ENCODE data around the gene GALNT12. TPM values are rescaled to one million over a fixed set of nuclear protein-coding genes. Genes with fewer than 3 reads are reported as not detected.

GALNT12 gene
- total RNA-seq, 3 donors from 2014 or later: 2.6 to 6.6 (median 3.9) TPM

DNA sequence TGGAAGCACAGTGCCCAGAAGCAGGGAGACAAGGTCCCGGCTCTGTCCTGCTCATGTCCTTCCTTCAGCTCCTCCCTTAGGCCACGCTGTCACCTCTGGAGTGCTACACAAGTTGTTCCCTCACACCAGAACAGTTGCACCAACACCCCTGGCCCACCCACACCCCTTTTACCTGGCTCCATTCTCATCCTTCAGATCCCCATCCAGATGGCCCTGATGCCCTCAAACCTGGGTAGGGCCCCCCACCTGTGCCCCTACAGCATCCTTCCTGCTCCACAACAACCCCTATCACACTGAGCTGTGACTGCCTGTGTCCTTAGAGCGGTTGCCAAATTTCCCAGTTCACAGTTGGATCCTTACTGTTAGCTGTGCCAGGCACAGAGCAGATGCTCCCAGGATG, 40.3 kb upstream of the GALNT12 start:
- Histone ChIP-seq H3K27me3 (no peaks in the 10 kb centered on the region), H3K27ac (no peak overlapping the region), H3K36me3 (no peaks in the 10 kb centered on the region), H3K4me1 (no peaks in the 10 kb centered on the region), H3K9me3 (peaks cover 0 to 9% of the 10 kb centered on the region in 2 donors), H3K4me3 (no peak overlapping the region)
- intact Hi-C loops (cut with DNase I; ENCODE audit: low total_unique reads): no loop called here
- DNase-seq (ENCODE audit: low spot score in 2 of 2): no peak
- no peak for TF ChIP-seq POLR2AphosphoS5 (IDR thresholded peaks at IDR 0.05)
- TF ChIP-seq POLR2A (IDR thresholded peaks at IDR 0.05): no peak
- TF ChIP-seq, protein P1, sequence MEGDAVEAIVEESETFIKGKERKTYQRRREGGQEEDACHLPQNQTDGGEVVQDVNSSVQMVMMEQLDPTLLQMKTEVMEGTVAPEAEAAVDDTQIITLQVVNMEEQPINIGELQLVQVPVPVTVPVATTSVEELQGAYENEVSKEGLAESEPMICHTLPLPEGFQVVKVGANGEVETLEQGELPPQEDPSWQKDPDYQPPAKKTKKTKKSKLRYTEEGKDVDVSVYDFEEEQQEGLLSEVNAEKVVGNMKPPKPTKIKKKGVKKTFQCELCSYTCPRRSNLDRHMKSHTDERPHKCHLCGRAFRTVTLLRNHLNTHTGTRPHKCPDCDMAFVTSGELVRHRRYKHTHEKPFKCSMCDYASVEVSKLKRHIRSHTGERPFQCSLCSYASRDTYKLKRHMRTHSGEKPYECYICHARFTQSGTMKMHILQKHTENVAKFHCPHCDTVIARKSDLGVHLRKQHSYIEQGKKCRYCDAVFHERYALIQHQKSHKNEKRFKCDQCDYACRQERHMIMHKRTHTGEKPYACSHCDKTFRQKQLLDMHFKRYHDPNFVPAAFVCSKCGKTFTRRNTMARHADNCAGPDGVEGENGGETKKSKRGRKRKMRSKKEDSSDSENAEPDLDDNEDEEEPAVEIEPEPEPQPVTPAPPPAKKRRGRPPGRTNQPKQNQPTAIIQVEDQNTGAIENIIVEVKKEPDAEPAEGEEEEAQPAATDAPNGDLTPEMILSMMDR (IDR thresholded peaks at IDR 0.05): no peak

DNA sequence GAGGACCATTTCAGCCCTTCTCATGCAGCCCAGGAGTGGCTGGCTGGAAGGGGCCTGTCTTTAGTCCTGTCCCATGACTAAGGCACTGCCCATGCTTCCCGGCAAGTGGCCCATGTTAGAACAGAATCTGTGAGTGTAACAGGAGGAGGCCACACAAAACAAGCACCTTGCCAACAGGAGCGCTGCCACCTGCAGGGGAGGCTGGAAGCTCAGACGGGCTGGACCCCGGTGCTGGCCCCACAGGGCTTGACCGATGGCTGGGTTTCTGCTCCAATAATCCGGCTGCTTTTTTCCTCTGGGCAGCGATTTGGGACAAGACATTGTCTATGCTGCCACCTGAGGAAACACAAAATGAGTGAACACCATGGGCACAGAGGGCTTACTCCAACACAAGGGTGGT, 39.6 kb upstream of the GALNT12 start:
- no peak for DNase-seq (ENCODE audit: low spot score in 2 of 2)
- Histone ChIP-seq H3K9me3 (peaks cover 0 to 9% of the 10 kb centered on the region in 2 donors), H3K36me3 (no peaks in the 10 kb centered on the region), H3K4me3 (no peak overlapping the region), H3K27me3 (no peaks in the 10 kb centered on the region), H3K4me1 (no peaks in the 10 kb centered on the region), H3K27ac (no peak overlapping the region)
- TF ChIP-seq, protein P1 (IDR thresholded peaks at IDR 0.05): no peak
- TF ChIP-seq POLR2A (IDR thresholded peaks at IDR 0.05) (no peak), POLR2AphosphoS5 (IDR thresholded peaks at IDR 0.05) (no peak)
- intact Hi-C loops (cut with DNase I; ENCODE audit: low total_unique reads): no loop called here

DNA sequence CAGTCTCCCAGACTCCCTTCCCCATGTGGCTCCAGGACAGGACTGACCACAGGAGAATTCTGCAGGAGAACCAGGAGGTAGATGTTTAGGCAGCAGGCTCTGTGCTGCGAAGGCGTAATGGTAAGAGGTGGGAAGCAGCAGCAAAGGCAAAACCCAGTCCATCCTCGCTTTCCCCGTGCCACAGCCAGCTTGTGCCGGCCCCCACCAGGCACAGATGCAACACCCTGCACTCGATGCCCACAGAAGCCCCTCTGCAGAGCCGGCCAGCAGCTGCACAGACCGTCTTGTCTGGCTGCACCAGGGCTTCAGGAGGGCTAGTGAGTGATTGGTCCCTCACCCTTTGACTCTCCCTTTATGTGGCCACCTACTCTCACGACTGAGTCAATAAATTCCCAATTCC, 39.1 kb upstream of the GALNT12 start:
- DNase-seq (ENCODE audit: low spot score in 2 of 2): no peak
- H3K9me3 ChIP-seq: peaks cover 0 to 7% of the 10 kb centered on the region in 2 donors
- TF ChIP-seq POLR2A (IDR thresholded peaks at IDR 0.05): no peak
- TF ChIP-seq, protein P1 (IDR thresholded peaks at IDR 0.05): no peak
- H3K36me3 ChIP-seq: no peaks in the 10 kb centered on the region
- no peaks in the 10 kb centered on the region for H3K4me1 ChIP-seq
- intact Hi-C loops (cut with DNase I; ENCODE audit: low total_unique reads): no loop called here
- no peak overlapping the region for H3K27ac ChIP-seq
- no peak overlapping the region for H3K4me3 ChIP-seq
- no peaks in the 10 kb centered on the region for H3K27me3 ChIP-seq

DNA sequence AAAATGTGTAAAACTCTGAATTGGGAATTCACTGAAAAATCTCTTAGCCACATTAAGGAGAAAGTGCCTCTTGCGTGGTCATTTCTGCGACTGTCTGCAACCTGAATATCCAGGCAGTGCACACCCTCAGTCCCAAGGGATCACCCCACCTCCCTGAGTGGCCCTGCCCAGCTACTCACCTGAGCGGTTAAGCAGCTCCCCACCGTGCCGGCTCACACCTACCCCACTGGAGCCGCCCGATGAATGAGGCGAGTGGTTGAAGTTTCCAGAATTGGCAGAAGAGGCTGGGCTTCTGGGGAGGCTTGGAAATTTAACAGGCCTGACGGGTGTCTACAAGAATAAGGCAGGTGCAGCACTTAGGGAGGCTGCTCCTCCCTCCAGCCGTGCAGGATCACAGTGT, 36.8 kb upstream of the GALNT12 start:
- intact Hi-C loops (cut with DNase I; ENCODE audit: low total_unique reads): no loop called here
- Histone ChIP-seq H3K27me3 (no peaks in the 10 kb centered on the region), H3K36me3 (no peaks in the 10 kb centered on the region), H3K4me3 (no peak overlapping the region), H3K4me1 (no peaks in the 10 kb centered on the region), H3K27ac (no peak overlapping the region), H3K9me3 (no peaks in the 10 kb centered on the region)
- DNase-seq (ENCODE audit: low spot score in 2 of 2): no peak
- TF ChIP-seq, protein P1 (IDR thresholded peaks at IDR 0.05): no peak
- TF ChIP-seq POLR2AphosphoS5 (IDR thresholded peaks at IDR 0.05): no peak
- TF ChIP-seq POLR2A (IDR thresholded peaks at IDR 0.05): no peak

DNA sequence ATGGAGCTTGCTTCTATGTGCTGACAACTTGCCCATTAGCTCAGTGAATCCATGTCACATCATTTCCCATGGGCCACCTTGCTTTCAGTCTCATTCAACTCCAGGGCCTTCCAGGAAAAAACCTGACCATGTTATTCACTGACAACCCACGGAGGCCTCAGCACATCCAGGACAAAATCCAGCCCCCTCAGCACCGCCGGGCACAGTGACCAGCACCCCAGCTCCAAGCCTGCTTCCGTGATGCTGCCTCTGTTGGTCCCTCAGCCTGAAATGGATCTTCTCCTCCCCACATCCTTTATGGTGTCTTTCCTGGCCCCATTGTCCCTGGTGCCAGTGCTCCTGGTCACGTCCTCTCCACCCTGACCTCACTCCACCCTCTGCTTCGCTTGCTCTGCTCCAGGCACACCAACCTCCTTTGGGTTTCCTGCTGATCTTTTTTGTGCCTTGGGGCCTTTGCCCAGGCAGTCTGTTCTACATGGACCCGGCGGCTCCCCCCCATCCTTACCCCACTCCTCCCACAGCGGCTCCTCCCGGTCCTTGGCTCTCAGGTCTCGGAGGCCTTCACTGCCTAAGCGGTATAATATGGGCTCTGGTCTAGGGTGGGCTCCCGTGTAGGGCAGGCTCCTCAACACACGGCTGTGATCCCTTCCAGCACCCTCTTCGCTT, 36.1 kb upstream of the GALNT12 start:
- H3K9me3 ChIP-seq: no peaks in the 10 kb centered on the region
- TF ChIP-seq POLR2A (IDR thresholded peaks at IDR 0.05): no peak
- TF ChIP-seq, protein P1 (IDR thresholded peaks at IDR 0.05): no peak
- TF ChIP-seq POLR2AphosphoS5 (IDR thresholded peaks at IDR 0.05): no peak
- H3K4me1 ChIP-seq: no peaks in the 10 kb centered on the region
- H3K27ac ChIP-seq: no peak overlapping the region
- no peaks in the 10 kb centered on the region for H3K36me3 ChIP-seq
- no peak for DNase-seq (ENCODE audit: low spot score in 2 of 2)
- no peak overlapping the region for H3K4me3 ChIP-seq
- intact Hi-C loops (cut with DNase I; ENCODE audit: low total_unique reads): no loop called here
- no peaks in the 10 kb centered on the region for H3K27me3 ChIP-seq

Data from breast epithelium (tissue), 4 donors.